Measurements from ENCODE around the gene SHE. TPM values are rescaled to one million over a fixed set of nuclear protein-coding genes. Genes with fewer than 3 reads are reported as not detected.

The SHE gene
- not detected for polyA plus RNA-seq (ENCODE audit: low read depth in 6 of 6)

DNA sequence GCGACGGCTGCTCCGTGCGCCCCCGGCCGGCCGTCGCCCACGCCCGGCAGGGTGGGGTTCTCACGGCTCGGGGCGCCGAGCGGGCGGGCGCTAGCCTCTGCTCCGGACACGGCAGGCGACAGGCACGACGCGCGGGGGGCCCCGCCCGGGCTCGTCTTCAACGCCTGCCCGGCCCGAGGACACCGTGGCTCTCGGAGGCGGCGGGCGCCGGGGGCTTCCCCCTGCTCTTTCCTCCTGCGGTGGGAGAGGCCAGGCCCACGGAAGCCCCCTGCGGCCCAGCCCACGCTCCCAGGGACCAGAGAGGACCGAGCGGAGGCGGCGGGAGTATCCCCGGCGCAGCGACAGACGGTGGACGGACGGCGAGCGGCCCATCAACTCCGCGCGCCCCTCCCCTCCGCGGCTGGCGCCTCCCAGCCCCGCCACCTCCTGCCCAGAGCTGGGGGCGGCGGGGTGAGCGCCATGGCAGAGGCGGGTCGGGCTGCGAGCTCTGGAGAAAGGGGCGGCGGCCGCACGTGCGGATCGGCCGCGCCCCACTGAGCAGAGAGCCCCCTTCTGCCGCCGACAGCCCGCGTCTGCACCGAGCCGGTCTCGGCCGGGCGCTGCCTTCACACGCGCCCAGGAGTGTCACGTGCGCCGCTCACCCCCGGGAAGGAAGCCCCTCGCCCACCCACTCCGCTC is at the start of gene SHE, which contains the start of gene TDRD10:
SHE (minus strand) TSS at position 347 of the 678 bp plus-strand sequence. CDS start 386 bp downstream, outside the sequence.
TDRD10 (plus strand) TSS at position 154 of the 678 bp plus-strand sequence. CDS start 4,685 bp downstream, outside the sequence.
- peaks cover 0 to 9% of the 10 kb centered on the region in 2 donors for H3K36me3 Mint-ChIP-seq
- peak within 1 kb of the TSS in 2 of 6 donors; percentile 30 to 62 for H3K27ac Mint-ChIP-seq
- H3K4me1 Mint-ChIP-seq, result peaks cover 6 to 16% (median 9%) of the 10 kb centered on the region in 3 donors
- ATAC-seq (ENCODE audit: low read depth in 2 of 2), result peak; percentile 62 to 67
- H3K9me3 Mint-ChIP-seq, result peaks cover 0 to 16% (median 6%) of the 10 kb centered on the region in 7 donors
- DNase-seq, result peak; percentile 18
- H3K27me3 Mint-ChIP-seq, result peaks cover 29 to 59% (median 43%) of the 10 kb centered on the region in 3 donors
- peak within 1 kb of the TSS; percentile 7 to 87 (median 78) for H3K4me3 Mint-ChIP-seq

DNA sequence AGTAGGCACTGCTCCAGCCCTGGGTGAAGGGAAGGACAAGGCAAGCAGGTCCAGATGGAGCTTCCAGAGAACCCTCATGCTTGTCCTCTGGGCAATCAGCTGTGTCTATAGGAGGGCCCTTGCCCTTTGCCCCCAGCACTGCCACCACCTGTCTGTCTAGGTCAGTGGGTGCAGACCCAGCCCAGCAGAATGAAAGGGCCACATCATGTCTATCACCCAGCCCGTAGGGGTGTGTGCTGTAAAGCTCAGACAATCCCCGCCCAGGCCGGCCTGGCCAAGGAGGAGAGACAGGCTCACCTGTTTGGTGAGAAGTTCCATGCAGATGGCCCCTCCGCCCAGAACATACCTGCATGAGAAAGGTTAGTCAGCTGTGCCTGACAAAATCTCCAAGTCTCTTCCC is 49.3 kb upstream of the SHE start:
- no peak overlapping the region for H3K27ac Mint-ChIP-seq
- H3K36me3 Mint-ChIP-seq, result peaks cover 18 to 51% of the 10 kb centered on the region in 2 donors
- H3K9me3 Mint-ChIP-seq, result no peaks in the 10 kb centered on the region
- H3K27me3 Mint-ChIP-seq, result no peaks in the 10 kb centered on the region
- DNase-seq (no peak), ATAC-seq (ENCODE audit: low read depth in 2 of 2) (no peak)
- H3K4me1 Mint-ChIP-seq, result peaks cover 28 to 40% (median 30%) of the 10 kb centered on the region in 3 donors
- H3K4me3 Mint-ChIP-seq, result no peak overlapping the region

GRCh38 chr1:154550657-154551056 is 48.4 kb upstream of the SHE start:
- Mint-ChIP-seq H3K9me3 (no peaks in the 10 kb centered on the region), H3K36me3 (peaks cover 18 to 51% of the 10 kb centered on the region in 2 donors), H3K4me3 (no peak overlapping the region), H3K4me1 (peaks cover 19 to 31% (median 25%) of the 10 kb centered on the region in 3 donors), H3K27ac (no peak overlapping the region), H3K27me3 (no peaks in the 10 kb centered on the region)
- DNase-seq, result no peak
- ATAC-seq (ENCODE audit: low read depth in 2 of 2), result no peak

- H3K4me3 Mint-ChIP-seq, result peak overlapping the region in 1 of 8 donors; percentile 12
- H3K27ac Mint-ChIP-seq, result no peak overlapping the region
- no peak for ATAC-seq (ENCODE audit: low read depth in 2 of 2)
- no peak for DNase-seq
- peaks cover 16 to 47% of the 10 kb centered on the region in 2 donors for H3K36me3 Mint-ChIP-seq
- H3K27me3 Mint-ChIP-seq, result peaks cover 0 to 6% (median 4%) of the 10 kb centered on the region in 3 donors
- no peaks in the 10 kb centered on the region for H3K9me3 Mint-ChIP-seq
- H3K4me1 Mint-ChIP-seq, result peaks cover 14 to 30% (median 25%) of the 10 kb centered on the region in 3 donors
These were observed 47.9 kb upstream of the SHE start for GRCh38 chr1:154550070-154550469.

GRCh38 chr1:154549202-154549770 is 47.1 kb upstream of the SHE start:
- H3K27me3 Mint-ChIP-seq, result peaks cover 0 to 12% (median 5%) of the 10 kb centered on the region in 3 donors
- peak overlapping the region in 2 of 6 donors; percentile 59 to 90 for H3K27ac Mint-ChIP-seq
- peaks cover 10 to 41% of the 10 kb centered on the region in 2 donors for H3K36me3 Mint-ChIP-seq
- DNase-seq (no peak), ATAC-seq (ENCODE audit: low read depth in 2 of 2) (no peak)
- H3K4me1 Mint-ChIP-seq, result peaks cover 10 to 25% (median 23%) of the 10 kb centered on the region in 3 donors
- H3K9me3 Mint-ChIP-seq, result no peaks in the 10 kb centered on the region
- no peak overlapping the region for H3K4me3 Mint-ChIP-seq

- DNase-seq (no peak), ATAC-seq (ENCODE audit: low read depth in 2 of 2) (no peak)
- Mint-ChIP-seq H3K4me3 (no peak overlapping the region), H3K9me3 (no peaks in the 10 kb centered on the region), H3K27me3 (peaks cover 0 to 12% (median 5%) of the 10 kb centered on the region in 3 donors), H3K27ac (peak overlapping the region in 1 of 6 donors; percentile 4), H3K36me3 (peaks cover 10 to 30% of the 10 kb centered on the region in 2 donors), H3K4me1 (peaks cover 10 to 20% (median 18%) of the 10 kb centered on the region in 3 donors)
These were observed 45.8 kb upstream of the SHE start for GRCh38 chr1:154548028-154548427.

DNA sequence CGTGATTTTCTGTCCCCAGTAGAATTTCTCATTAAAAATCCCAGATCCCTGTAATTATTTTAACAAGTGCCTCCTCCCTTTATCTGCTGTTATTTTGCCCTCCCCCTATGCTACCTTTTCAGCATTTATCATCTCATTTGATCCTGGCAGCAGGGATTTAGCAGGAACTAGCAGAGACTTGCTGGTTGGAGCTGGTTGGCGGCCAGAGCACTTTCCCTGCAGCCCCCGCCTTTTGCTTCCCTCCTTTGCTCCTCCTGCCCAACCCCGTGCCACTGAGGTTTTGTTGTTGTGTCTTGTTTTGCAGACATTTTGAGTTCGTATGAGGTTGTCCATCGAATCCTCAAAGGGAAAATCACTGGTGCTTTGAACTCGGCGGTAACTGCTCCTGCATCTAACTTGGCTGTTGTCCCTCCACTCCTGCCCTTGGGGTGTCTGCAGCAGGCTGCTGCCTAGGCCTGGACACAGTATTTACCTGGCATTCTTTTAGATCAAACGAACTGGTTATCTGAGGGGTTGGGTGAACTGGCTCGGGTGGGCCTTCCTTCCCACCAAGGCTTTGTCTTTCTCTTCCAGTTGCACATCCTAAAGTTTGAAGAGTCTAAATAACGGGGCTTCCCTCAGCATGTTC is 45.0 kb upstream of the SHE start:
- Mint-ChIP-seq H3K27me3 (peaks cover 0 to 12% (median 6%) of the 10 kb centered on the region in 3 donors), H3K27ac (peak overlapping the region in 1 of 6 donors; percentile 72), H3K9me3 (no peaks in the 10 kb centered on the region), H3K4me1 (peaks cover 8 to 18% (median 18%) of the 10 kb centered on the region in 3 donors), H3K36me3 (peaks cover 10 to 22% of the 10 kb centered on the region in 2 donors), H3K4me3 (no peak overlapping the region)
- ATAC-seq (ENCODE audit: low read depth in 2 of 2) (no peak), DNase-seq (no peak)

GRCh38 chr1:154546264-154547063 is 44.3 kb upstream of the SHE start:
- Mint-ChIP-seq H3K36me3 (peaks cover 10 to 15% of the 10 kb centered on the region in 2 donors), H3K27me3 (peaks cover 0 to 18% (median 14%) of the 10 kb centered on the region in 3 donors), H3K4me3 (no peak overlapping the region), H3K4me1 (peaks cover 8 to 18% (median 15%) of the 10 kb centered on the region in 3 donors), H3K9me3 (no peaks in the 10 kb centered on the region), H3K27ac (no peak overlapping the region)
- ATAC-seq (ENCODE audit: low read depth in 2 of 2) (peak; percentile 65 to 81), DNase-seq (peak; percentile 39)

DNA sequence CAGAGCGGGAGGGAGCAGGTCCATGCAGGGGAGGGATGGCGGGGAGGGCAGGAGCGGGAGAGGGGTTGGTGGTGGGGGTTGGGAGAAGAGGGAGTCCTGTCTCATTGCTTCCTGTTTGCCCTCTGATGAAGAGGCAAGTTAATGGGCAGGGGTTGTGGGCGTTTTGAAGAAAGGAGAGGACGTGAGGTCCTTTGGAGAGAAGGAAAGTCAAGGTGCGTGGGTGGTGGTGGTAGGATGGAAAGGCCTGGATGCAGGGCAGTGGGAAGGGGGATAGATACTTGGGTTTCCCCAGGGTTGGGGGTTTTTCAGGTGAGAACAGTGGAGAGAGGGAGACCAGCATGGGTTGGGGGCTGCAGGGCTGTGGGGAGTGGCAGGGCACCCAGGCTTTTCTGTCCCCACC is 39.0 kb upstream of the SHE start:
- Mint-ChIP-seq H3K36me3 (no peaks in the 10 kb centered on the region), H3K27me3 (peaks cover 10 to 41% (median 33%) of the 10 kb centered on the region in 3 donors), H3K9me3 (no peaks in the 10 kb centered on the region), H3K4me3 (peak overlapping the region in 1 of 8 donors; percentile 34), H3K27ac (no peak overlapping the region), H3K4me1 (no peaks in the 10 kb centered on the region)
- ATAC-seq (ENCODE audit: low read depth in 2 of 2) (no peak), DNase-seq (no peak)

GRCh38 chr1:154539486-154540483 is 37.6 kb upstream of the SHE start:
- no peak overlapping the region for H3K4me3 Mint-ChIP-seq
- H3K9me3 Mint-ChIP-seq, result peaks cover 0 to 6% (median 3%) of the 10 kb centered on the region in 7 donors
- no peak overlapping the region for H3K27ac Mint-ChIP-seq
- H3K36me3 Mint-ChIP-seq, result peaks cover 0 to 8% of the 10 kb centered on the region in 2 donors
- H3K27me3 Mint-ChIP-seq, result peaks cover 17 to 45% (median 40%) of the 10 kb centered on the region in 3 donors
- H3K4me1 Mint-ChIP-seq, result no peaks in the 10 kb centered on the region
- ATAC-seq (ENCODE audit: low read depth in 2 of 2), result no peak
- no peak for DNase-seq

DNA sequence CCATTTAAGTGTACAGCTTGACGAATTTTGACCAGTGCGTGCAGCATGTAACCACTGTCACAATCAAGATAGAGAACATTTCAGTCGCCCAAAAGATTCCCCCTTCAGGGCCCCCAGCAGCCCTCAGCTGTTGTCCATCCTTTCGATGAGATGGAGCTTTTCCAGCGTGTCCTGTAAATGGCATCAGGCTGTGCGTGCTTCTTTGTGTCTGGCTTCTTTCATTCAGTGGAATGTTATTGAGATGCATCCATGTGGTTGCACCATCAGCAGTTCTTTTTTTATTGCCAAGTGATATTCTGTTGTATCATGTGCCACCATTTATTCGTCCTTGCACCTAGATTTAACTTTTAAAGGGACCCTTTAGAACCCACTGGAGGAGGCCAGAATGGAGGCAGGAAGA is 34.4 kb upstream of the SHE start:
- no peak overlapping the region for H3K4me3 Mint-ChIP-seq
- H3K36me3 Mint-ChIP-seq, result peaks cover 0 to 8% of the 10 kb centered on the region in 2 donors
- H3K9me3 Mint-ChIP-seq, result peaks cover 0 to 6% (median 3%) of the 10 kb centered on the region in 7 donors
- no peaks in the 10 kb centered on the region for H3K4me1 Mint-ChIP-seq
- H3K27ac Mint-ChIP-seq, result no peak overlapping the region
- ATAC-seq (ENCODE audit: low read depth in 2 of 2) (no peak), DNase-seq (no peak)
- H3K27me3 Mint-ChIP-seq, result peaks cover 27 to 48% (median 38%) of the 10 kb centered on the region in 3 donors
